Activated CD8-positive, alpha-beta memory T cell treated with anti-CD3 and anti-CD28 coated beads, Interleukin-2, amount 50 U/mL, for 24 hours (primary cell): ENCODE results near the gene SLC6A18.

ENCODE experiments used
- DNase-seq: peaks from one replicate; pipeline ENCODE4 v3.0.0-alpha.2; 2020; ENCODE audit errors: extremely low read depth

The SLC6A18 gene

DNA sequence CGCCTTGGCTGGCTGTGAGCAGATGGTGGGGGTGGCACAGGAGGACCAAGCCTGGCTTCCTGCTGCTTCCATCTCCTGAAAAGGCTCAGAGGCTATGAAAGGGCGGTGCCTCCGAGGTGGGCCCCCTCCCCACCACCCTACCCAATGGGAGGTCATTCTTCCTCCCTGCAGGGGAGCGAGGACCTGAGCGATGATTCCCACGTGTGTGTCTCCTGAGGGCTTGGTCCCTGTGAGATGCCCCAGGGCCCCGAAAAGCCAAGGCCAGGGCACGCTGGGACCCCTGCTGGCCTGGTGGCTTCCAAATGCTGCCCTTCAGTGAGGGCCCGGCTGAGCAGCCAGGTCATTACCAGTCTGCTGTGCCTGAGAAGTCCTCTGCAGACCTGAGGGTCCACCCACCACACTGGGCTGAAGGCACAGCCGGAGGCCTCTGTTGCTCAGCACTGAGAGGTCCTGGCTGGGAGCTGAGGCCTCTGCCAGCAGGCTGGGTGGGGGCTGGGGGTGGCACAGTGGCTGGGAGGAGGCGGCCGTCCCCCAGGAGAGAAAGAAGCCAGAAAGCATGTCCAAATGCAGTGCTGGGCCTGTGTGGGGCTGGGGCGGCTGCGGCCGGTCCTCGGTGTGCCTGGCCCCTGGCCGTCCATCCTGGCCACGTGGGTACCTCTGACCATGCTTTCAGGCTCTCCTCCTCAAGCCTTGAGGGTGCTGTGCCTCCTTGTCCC lies 37.8 kb upstream of the SLC6A18 start:
- DNase-seq, result no peak

- DNase-seq, result no peak
These were observed 37.2 kb upstream of the SLC6A18 start for GRCh38 chr5:1187950-1188334.

GRCh38 chr5:1188464-1188863 lies 36.7 kb upstream of the SLC6A18 start:
- no peak for DNase-seq

GRCh38 chr5:1189269-1189668 lies 35.9 kb upstream of the SLC6A18 start:
- DNase-seq, result no peak

GRCh38 chr5:1190278-1190677 lies 34.9 kb upstream of the SLC6A18 start:
- no peak for DNase-seq

- DNase-seq, result no peak
These were observed 34.3 kb upstream of the SLC6A18 start for GRCh38 chr5:1190837-1191239.

- no peak for DNase-seq
These were observed 32.1 kb upstream of the SLC6A18 start for GRCh38 chr5:1192971-1193590.

- no peak for DNase-seq
These were observed 31.6 kb upstream of the SLC6A18 start for GRCh38 chr5:1193591-1193985.

- DNase-seq, result no peak
These were observed 30.8 kb upstream of the SLC6A18 start for GRCh38 chr5:1194378-1194777.

DNA sequence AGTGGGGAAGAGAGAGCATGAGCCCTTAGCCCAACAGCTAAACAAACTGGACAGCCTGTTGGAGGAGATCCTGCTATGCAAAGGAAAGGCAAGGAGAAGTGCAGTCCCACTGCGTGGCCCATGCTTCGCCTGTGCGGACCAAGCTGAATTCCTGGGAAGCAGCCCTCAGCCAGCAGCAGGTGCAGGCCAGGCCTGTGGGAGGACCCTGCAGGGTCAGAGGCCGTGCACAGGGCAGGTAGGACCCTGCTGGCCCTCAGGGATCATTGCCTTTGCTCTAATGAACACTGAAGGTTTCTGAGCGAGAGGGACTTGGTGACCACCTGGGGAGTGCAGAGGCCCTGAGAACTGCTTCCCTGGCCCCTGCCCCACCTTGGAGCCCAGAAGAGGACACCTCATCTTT lies 29.7 kb upstream of the SLC6A18 start:
- no peak for DNase-seq

DNA sequence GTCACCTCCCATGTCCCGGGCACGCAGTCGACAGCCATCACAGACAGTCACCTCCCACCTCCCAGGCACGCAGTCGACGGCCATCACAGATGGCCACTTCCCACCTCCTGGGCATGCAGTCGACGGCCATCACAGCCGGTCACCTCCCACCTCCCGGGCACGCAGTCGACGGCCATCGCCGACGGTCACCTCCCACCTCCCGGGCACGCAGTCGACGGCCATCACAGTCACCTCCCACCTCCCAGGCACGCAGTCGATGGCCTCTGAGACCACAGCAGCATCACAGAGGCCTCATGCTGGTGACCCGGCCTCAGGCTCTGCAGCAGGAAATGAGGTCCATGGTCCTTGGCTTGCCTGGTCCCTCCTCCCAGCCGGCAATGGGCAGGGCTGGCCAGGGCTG lies 29.3 kb upstream of the SLC6A18 start:
- DNase-seq, result no peak

- DNase-seq, result no peak
These were observed 28.6 kb upstream of the SLC6A18 start for GRCh38 chr5:1196562-1196961.

GRCh38 chr5:1197876-1198666 lies 27.1 kb upstream of the SLC6A18 start:
- no peak for DNase-seq

GRCh38 chr5:1199340-1199648 lies 25.9 kb upstream of the SLC6A18 start:
- DNase-seq, result no peak

DNA sequence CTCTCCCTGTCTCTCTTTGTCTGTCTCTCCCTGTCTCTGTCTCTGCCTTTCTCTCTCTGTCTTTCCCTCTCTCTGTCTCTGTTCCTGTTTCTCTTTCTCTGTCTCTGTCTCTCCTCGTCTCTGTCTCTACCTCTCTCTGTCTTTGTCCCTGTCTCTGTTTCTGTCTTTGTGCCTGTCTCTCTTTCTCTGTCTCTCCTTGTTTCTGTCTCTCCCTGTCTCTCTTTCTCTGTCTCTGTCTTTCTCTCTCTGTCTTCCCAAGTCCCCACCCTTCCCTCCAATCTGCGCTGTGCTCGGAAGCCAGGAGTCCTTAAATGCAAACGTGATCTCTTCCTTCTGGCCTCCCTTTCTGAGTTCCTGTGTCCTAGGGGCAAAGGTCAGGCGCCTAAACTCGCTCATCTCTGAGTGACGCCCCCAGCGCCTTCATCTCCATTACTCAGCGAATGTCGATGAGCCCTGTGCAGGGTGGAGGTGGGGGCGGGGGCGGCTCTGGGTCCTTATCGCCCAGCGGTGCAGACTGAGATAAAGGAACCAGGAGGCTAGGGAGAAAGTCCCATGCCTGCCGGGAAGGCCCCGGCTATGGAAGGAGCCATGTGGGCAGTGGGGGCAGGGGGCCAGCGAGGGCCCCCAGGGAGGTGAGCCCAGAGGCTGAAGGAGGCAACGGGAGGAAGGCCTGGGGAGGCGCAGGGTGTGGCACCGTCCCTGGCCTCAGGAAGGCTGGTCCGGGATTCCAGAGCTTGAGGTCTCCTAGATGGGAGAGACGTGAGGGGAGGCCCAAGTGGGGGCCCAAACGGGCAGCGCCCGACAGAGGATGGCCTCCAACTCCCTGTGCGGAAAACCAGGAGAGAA lies 25.3 kb upstream of the SLC6A18 start:
- no peak for DNase-seq

- no peak for DNase-seq
These were observed 24.5 kb upstream of the SLC6A18 start for GRCh38 chr5:1200495-1201326.

- DNase-seq, result no peak
These were observed 23.7 kb upstream of the SLC6A18 start, which contains the start of gene SLC6A19 for GRCh38 chr5:1201327-1202025. TSS of gene SLC6A19 (plus strand) at chr5:1201595. CDS start at chr5:1201651, 56 bp downstream.

GRCh38 chr5:1202026-1202797 lies 23.0 kb upstream of the SLC6A18 start:
- no peak for DNase-seq

DNA sequence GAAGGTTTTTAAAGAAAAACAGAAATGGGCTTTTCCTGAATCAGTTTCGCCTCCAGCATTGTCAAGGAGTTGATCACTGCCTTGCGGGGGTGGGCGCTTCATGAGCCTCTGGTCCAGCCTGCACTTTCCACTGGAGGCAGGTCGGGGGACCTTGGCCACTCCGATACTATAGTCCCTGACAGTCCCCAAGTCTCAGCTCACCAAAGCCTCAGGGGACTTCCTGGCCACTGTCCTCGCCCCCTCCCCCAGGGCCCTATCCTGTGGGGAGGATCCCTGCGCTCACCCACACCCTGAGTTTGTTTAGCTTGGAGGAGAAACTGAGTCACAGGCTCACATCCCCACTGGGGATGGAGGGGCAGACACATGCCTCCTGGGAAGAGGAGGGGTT lies 22.4 kb upstream of the SLC6A18 start:
- DNase-seq, result no peak
